Heart left ventricle (tissue), 13 donors: ENCODE data around the gene PGAP6.

Source experiments
- POLR2A ChIP-seq, 2 donors: fragments of 450-650 bp; IDR thresholded peaks; one replicate each; pipeline ENCODE4 v1.6.1; 2017; ENCODE audit warnings: antibody characterized with exemption in 2 of 2, mild to moderate bottlenecking in 2 of 2, moderate library complexity in 2 of 2
- TF ChIP-seq, protein P1 (sequence below), 12 donors: fragments of 200-600 bp; sonication (generic) in 4 of 12; IDR thresholded peaks; one replicate each; pipeline versions ENCODE4 v1.5.0 to v1.8.0; 2018 to 2022; ENCODE audit warnings: antibody characterized with exemption in 12 of 12, mild to moderate bottlenecking in 5 of 12
- donor health status: ischemic (EF 13 %, LVEDD 7.1; RV severe dilation, severe dysfunction).
- donor health status: DM: no; HTN: yes; CAD: no.
- donor health status: DM: no; HTN: no; CAD: no.
- donor health status: ischemic (EF 25% LVEDD 6.9; RV normal size, moderate dysfunction).
- donor health status: ischemic (EF 25% LVEDD 5.7; RV mildly dilated, moderate dysfunction).
- donor health status: ischemic (EF 35%, LVEDD 5.7; RV mildly dilated, moderate dysfunction).
- donor health status: nonischemic (EF 11% LVEDD 7.7; RV severe dilation, severe dysfunction).
- donor health status: DM: yes; HTN: yes; CAD: no.
- donor health status: PGD.
- donor health status: ischemic (EF 29% LVEDD 5.4; RV normal size, mild dysfunction).
- donor health status: nonischemic (EF 23%, LVEDD 6.1; RV moderate dilation, normal function).

DNA sequence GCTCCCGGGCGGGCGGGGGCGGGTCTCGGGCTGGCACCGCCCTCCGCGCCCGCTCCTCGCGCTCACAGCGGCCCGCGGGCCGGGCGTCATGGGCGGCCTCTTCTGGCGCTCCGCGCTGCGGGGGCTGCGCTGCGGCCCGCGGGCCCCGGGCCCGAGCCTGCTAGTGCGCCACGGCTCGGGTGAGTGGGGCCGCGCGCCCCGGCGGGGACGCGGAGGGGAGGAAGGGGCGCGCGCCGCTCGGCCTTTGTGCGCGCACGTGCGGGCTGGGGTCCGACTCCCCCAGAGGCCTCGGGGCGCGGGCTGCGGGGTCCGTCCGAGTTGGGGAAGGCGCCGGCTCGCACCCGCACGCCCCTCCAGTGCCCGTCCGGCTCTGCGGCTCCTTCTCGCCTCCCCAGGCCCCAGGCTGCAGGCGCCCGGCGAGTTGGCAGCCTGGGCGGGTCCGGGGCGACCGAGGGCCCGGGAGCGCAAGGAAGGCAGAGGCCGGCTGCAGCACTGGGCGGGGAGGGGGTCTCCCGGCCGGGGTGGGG, 15.4 kb upstream of the PGAP6 start, which contains the start of gene NME4:
- TF ChIP-seq, protein P1, sequence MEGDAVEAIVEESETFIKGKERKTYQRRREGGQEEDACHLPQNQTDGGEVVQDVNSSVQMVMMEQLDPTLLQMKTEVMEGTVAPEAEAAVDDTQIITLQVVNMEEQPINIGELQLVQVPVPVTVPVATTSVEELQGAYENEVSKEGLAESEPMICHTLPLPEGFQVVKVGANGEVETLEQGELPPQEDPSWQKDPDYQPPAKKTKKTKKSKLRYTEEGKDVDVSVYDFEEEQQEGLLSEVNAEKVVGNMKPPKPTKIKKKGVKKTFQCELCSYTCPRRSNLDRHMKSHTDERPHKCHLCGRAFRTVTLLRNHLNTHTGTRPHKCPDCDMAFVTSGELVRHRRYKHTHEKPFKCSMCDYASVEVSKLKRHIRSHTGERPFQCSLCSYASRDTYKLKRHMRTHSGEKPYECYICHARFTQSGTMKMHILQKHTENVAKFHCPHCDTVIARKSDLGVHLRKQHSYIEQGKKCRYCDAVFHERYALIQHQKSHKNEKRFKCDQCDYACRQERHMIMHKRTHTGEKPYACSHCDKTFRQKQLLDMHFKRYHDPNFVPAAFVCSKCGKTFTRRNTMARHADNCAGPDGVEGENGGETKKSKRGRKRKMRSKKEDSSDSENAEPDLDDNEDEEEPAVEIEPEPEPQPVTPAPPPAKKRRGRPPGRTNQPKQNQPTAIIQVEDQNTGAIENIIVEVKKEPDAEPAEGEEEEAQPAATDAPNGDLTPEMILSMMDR (IDR thresholded peaks at IDR 0.05): no peak
- no peak for TF ChIP-seq POLR2A (IDR thresholded peaks at IDR 0.05)
